Activated naive CD4-positive, alpha-beta T cell treated with anti-CD3 and anti-CD28 coated beads, Interleukin-2, amount 50 U/mL, for 72 hours (primary cell): ENCODE data around the gene COPZ2. TPM values are rescaled to one million over a fixed set of nuclear protein-coding genes. Genes with fewer than 3 reads are reported as not detected.
A peak's percentile ranks its signal among the peaks of the same experiment; 100 is the strongest.
"Not testable (repeated sequence)": the region's sequence is repeated elsewhere in the genome, so short reads cannot be mapped to it uniquely, and the experiment has no call there.

Experiments used
- ATAC-seq, 2 donors: fragments of 150-1000 bp; cut with Tn5 transposase; 2 replicates each; pipeline ENCODE4 v1.10.0; 2021; ENCODE audit warnings: mild to moderate bottlenecking in 2 of 2, moderate library complexity in 2 of 2
- DNase-seq, 2 donors: peaks; one replicate each; pipeline ENCODE4 v3.0.0; 2021 to 2022; ENCODE audit warnings: low spot score in 2 of 2
- H3K27ac Mint-ChIP-seq, 2 donors: one replicate each; pipeline ENCODE4 v1.8.0; 2022; ENCODE audit warnings: mild to moderate bottlenecking in 2 of 2, mixed read lengths in 2 of 2
- H3K36me3 Mint-ChIP-seq, 2 donors: one replicate each; pipeline ENCODE4 v1.8.0; 2022; ENCODE audit warnings: mixed read lengths in 2 of 2
- H3K9me3 Mint-ChIP-seq, 2 donors: one replicate each; pipeline ENCODE4 v1.8.0; 2022; ENCODE audit warnings: mixed read lengths in 2 of 2
- total RNA-seq, 2 donors: library from RNA; stranded (reverse); gene quantifications; one replicate each; pipeline ENCODE4 v1.2.3, GENCODE V29; 2022

Gene COPZ2
- total RNA-seq, 2 donors from 2014 or later = 1.3 to 3.6 TPM

DNA sequence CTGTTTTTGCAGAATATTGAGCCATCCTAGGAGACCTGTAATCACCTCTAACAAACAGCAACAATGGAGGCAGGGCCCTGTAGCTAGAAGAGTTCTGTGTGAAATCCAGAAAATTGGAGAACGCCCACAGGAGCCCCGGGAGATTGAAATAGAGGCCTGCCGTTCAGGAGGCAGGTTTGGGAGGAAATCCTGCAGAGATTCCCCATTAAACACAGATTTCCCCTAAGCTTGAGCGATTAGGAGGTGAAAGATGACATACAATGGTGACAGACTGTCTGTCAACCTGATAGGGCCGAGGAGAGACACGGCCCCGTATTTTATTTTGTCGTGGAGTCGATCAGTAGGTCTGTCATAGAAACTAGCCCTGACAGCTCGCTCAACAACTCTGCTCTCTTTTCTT lies 48.4 kb downstream of the COPZ2 start:
- DNase-seq = no peak
- Mint-ChIP-seq H3K9me3 (no peaks in the 10 kb centered on the region), H3K36me3 (no peaks in the 10 kb centered on the region), H3K27ac (peak overlapping the region; percentile 46 to 63)
- ATAC-seq = no peak

DNA sequence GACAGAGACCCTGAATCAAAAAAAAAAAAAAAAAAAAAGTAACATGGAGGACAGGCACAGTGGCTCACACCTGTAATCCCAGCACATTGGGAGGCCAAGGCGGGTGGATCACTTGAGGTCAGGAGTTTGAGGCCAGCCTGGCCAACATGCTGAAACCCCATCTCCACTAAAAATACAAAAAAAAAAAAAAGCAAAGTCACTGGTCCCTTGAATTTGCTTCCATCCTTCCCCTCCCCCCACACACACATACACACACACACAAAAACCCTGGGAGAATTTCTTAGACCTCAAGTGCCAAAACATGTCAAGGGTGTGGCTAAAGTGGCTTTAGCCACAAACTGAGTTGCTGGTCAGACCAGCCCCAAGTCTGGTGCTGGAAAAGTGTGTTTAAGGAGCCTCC lies 49.2 kb downstream of the COPZ2 start:
- peak overlapping the region in 1 of 2 donors; percentile 46 for H3K27ac Mint-ChIP-seq
- ATAC-seq, H3K36me3 Mint-ChIP-seq, H3K9me3 Mint-ChIP-seq, DNase-seq: not testable (repeated sequence)

DNA sequence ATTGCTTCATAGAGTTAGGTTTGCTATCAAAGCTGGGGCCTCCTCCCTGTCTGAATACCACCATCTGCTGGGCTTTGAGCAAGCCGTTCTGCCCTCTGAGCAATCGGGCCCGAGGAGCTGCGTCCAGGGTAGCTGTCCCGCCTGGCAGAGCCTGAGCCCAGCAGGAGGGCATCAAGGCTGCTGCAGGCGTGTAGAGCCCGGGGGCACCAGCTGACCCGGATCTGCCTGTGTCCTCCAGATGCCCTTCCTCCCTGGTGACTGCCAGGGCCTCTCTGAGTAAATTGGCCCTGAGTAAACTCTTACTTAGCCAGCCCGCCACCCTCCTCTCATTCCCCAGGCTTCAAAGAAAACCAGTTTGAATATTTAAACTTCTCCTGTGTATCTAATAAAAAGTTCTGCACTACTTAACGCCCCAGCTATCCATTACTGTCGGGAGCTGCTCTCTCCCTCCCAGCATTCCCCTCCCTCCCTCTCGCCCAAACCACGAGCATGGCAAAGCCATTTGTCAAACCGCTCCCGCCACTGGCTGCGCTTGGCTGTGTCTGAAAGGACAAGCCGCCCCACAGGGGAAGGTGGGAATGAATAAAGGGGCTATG lies 50.3 kb downstream of the COPZ2 start:
- ATAC-seq (no peak), DNase-seq (no peak)
- H3K27ac Mint-ChIP-seq = no peak overlapping the region
- H3K9me3 Mint-ChIP-seq = no peaks in the 10 kb centered on the region
- H3K36me3 Mint-ChIP-seq = no peaks in the 10 kb centered on the region

DNA sequence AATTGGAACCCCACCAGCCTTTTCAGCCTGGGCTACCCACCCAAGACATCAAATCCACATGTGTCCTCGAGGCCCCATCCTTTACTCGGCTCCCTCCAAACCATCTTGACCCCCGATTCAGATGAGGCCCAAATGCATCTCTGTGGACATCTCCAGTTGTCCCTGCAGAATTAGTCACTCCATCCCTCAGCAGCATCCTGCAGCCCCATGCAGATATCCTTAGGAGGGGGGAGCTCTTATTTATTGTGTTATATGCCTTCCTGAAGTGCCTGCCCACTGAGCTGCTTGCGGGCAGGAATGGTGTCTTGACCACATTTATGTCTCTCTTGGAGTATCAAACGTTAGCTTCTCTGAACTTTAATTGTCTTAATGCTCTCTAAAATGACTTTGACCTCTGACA lies 51.1 kb downstream of the COPZ2 start:
- ATAC-seq (no peak), DNase-seq (no peak)
- Mint-ChIP-seq H3K27ac (no peak overlapping the region), H3K36me3 (no peaks in the 10 kb centered on the region), H3K9me3 (no peaks in the 10 kb centered on the region)

- Mint-ChIP-seq H3K9me3 (no peaks in the 10 kb centered on the region), H3K36me3 (peaks cover 0 to 7% of the 10 kb centered on the region in 2 donors), H3K27ac (peak overlapping the region in 1 of 2 donors; percentile 75)
- DNase-seq (no peak), ATAC-seq (no peak)
Measured at GRCh38 chr17:47983492-47984223, 53.9 kb downstream of the COPZ2 start.

- peaks cover 0 to 7% of the 10 kb centered on the region in 2 donors for H3K36me3 Mint-ChIP-seq
- ATAC-seq = no peak
Measured at GRCh38 chr17:47982645-47983390, 54.8 kb downstream of the COPZ2 start.

DNA sequence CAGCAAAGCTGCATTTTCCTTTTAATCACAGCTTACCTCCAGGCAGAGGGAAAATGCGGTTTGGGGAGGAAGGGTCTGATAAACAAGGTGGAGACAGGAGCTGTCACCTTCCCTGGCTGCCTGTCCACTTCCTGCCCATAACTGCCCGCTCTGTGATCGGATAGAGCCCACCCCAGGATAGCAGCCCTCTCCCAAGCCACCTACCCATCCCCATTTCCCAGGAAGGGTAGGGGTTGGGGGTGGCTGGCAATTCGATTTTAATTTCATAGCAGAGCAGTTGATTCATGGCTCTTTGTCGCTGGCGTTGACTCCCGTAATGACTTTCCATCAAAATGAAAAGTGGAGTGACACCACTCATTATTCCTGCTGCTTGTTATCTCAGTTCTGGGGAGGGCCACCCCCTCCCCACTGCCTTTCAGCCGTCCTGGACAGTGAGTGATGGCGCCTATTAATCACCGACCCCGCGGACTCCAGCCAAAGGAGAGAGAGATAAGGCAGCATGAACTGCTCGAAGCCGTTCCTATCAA lies 55.4 kb downstream of the COPZ2 start:
- DNase-seq (no peak), ATAC-seq (no peak)
- Mint-ChIP-seq H3K9me3 (no peaks in the 10 kb centered on the region), H3K36me3 (peaks cover 0 to 7% of the 10 kb centered on the region in 2 donors), H3K27ac (no peak overlapping the region)

More at GRCh38 chr17:47982645-47983390, 54.8 kb downstream of the COPZ2 start:
- H3K9me3 Mint-ChIP-seq = no peaks in the 10 kb centered on the region
- no peak for DNase-seq
- peak overlapping the region in 1 of 2 donors; percentile 75 for H3K27ac Mint-ChIP-seq

GRCh38 chr17:47981462-47981861 lies 56.1 kb downstream of the COPZ2 start:
- peaks cover 0 to 7% of the 10 kb centered on the region in 2 donors for H3K36me3 Mint-ChIP-seq
- H3K9me3 Mint-ChIP-seq = no peaks in the 10 kb centered on the region
- DNase-seq = no peak
- no peak for ATAC-seq
- H3K27ac Mint-ChIP-seq = peak overlapping the region in 1 of 2 donors; percentile 22

DNA sequence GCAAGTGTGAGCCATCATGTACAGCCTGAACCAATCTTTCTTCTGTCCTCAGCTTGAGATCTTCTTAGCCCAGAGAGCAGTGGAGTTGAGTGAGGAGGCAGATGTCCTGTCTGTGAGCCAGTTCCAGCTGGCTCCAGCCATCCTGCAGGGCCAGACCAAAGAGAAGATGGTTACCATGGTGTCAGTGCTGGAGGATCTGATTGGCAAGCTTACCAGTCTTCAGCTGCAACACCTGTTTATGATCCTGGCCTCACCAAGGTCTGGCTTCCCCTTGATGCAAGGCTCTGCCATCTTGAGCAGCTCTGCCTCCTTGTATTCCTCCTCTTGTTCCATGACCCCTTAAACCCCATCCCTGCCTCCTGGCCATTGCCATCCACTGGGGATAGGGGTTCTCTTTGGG lies 57.1 kb downstream of the COPZ2 start:
- no peaks in the 10 kb centered on the region for H3K9me3 Mint-ChIP-seq
- H3K36me3 Mint-ChIP-seq = peaks cover 4 to 10% of the 10 kb centered on the region in 2 donors
- peak overlapping the region; percentile 37 to 93 for H3K27ac Mint-ChIP-seq
- ATAC-seq (no peak), DNase-seq (no peak)

GRCh38 chr17:47978324-47978723 lies 59.3 kb downstream of the COPZ2 start:
- Mint-ChIP-seq H3K9me3 (no peaks in the 10 kb centered on the region), H3K36me3 (peaks cover 7 to 19% of the 10 kb centered on the region in 2 donors), H3K27ac (no peak overlapping the region)
- ATAC-seq = peak; percentile 41 to 73
- peak in 1 of 2 donors; percentile 45 for DNase-seq

Other genes with a start within 250 kb of the COPZ2 start
- gene OSBPL7, start 216.0 kb downstream of the COPZ2 start, total RNA-seq = 10 to 100 TPM; 23.7 to 29.9 TPM
- gene MRPL10, start 206.3 kb downstream of the COPZ2 start, total RNA-seq = 10 to 100 TPM; 68.7 to 84.1 TPM
- gene LRRC46, start 206.1 kb downstream of the COPZ2 start, total RNA-seq = under 1 TPM; 0.46 to 0.60 TPM
- gene SCRN2, start 196.5 kb downstream of the COPZ2 start, total RNA-seq = 10 to 100 TPM; 30.9 to 34.8 TPM
- under 1 TPM; 0.16 to 0.23 TPM for gene SP6, start 186.6 kb downstream of the COPZ2 start, total RNA-seq
- 10 to 100 TPM; 16.4 to 28.9 TPM for gene SP2, start 141.6 kb downstream of the COPZ2 start, total RNA-seq
- 10 to 100 TPM; 38.3 to 40.0 TPM for gene PNPO, start 96.2 kb downstream of the COPZ2 start, total RNA-seq
- not detected for gene PRR15L, start 79.9 kb downstream of the COPZ2 start, total RNA-seq
- gene CDK5RAP3, start 66.7 kb downstream of the COPZ2 start, total RNA-seq = 100 to 1,000 TPM; 185 to 221 TPM
- gene NFE2L1, start 10.6 kb upstream of the COPZ2 start, total RNA-seq = 10 to 100 TPM; 81.9 to 92.5 TPM
- 10 to 100 TPM; 29.1 to 66.5 TPM for gene CBX1, start 63.7 kb upstream of the COPZ2 start, total RNA-seq
- 10 to 100 TPM; 15.4 to 24.5 TPM for gene SNX11, start 70.0 kb upstream of the COPZ2 start, total RNA-seq